GM18868 (cell line): ENCODE measurements around the gene ARGLU1.
A peak's percentile ranks its signal among the peaks of the same experiment; 100 is the strongest.

Experiments
- ATAC-seq: cut with Tn5 transposase; IDR thresholded peaks from one replicate; pipeline ENCODE4 v1.9.1; 2021; ENCODE audit warnings: mild to moderate bottlenecking, moderate library complexity; ENCODE audit not compliant: unreplicated experiment

The ARGLU1 gene

GRCh38 chr13:106527445-106527801 lies 40.5 kb downstream of the ARGLU1 start:
- no peak for ATAC-seq

GRCh38 chr13:106526738-106527444 lies 41.0 kb downstream of the ARGLU1 start:
- ATAC-seq: no peak

- ATAC-seq: no peak
Measured at GRCh38 chr13:106525865-106526264, 42.1 kb downstream of the ARGLU1 start.

GRCh38 chr13:106524108-106524507 lies 43.8 kb downstream of the ARGLU1 start:
- ATAC-seq: no peak

- no peak for ATAC-seq
Measured at GRCh38 chr13:106523576-106523975, 44.4 kb downstream of the ARGLU1 start.

GRCh38 chr13:106522898-106523525 lies 44.9 kb downstream of the ARGLU1 start:
- no peak for ATAC-seq

- no peak for ATAC-seq
Measured at GRCh38 chr13:106522112-106522705, 45.7 kb downstream of the ARGLU1 start.

- no peak for ATAC-seq
Measured at GRCh38 chr13:106521095-106521799, 46.7 kb downstream of the ARGLU1 start.

GRCh38 chr13:106520251-106521054 lies 47.5 kb downstream of the ARGLU1 start:
- ATAC-seq: no peak

GRCh38 chr13:106518512-106518911 lies 49.4 kb downstream of the ARGLU1 start:
- ATAC-seq: no peak

GRCh38 chr13:106517109-106517847 lies 50.7 kb downstream of the ARGLU1 start:
- no peak for ATAC-seq

GRCh38 chr13:106515635-106516254 lies 52.2 kb downstream of the ARGLU1 start:
- no peak for ATAC-seq

- ATAC-seq: no peak
Measured at GRCh38 chr13:106514928-106515634, 52.9 kb downstream of the ARGLU1 start.

GRCh38 chr13:106513025-106513983 lies 54.6 kb downstream of the ARGLU1 start:
- ATAC-seq: no peak

GRCh38 chr13:106507560-106508274 lies 60.2 kb downstream of the ARGLU1 start:
- ATAC-seq: peak; percentile 93

- ATAC-seq: no peak
Measured at GRCh38 chr13:106506286-106506685, 61.7 kb downstream of the ARGLU1 start.

GRCh38 chr13:106505732-106506131 lies 62.2 kb downstream of the ARGLU1 start:
- no peak for ATAC-seq
